ENCODE results near the gene MRPL43.
"Not testable (repeated sequence)": the region's sequence is repeated elsewhere in the genome, so short reads cannot be mapped to it uniquely, and the experiment has no call there.

MRPL43 gene

GRCh38 chr10:100981178-100981772, 6.0 kb downstream of the MRPL43 start:
- DNase-seq: no peak

- DNase-seq: no peak
Measured at GRCh38 chr10:100980711-100981110, 6.6 kb downstream of the MRPL43 start.

GRCh38 chr10:100980311-100980710, 7.0 kb downstream of the MRPL43 start:
- no peak for DNase-seq

- no peak for DNase-seq
Measured at GRCh38 chr10:100979791-100980272, 7.5 kb downstream of the MRPL43 start.

GRCh38 chr10:100978901-100979195, 8.4 kb downstream of the MRPL43 start:
- DNase-seq: no peak

- no peak for DNase-seq
Measured at GRCh38 chr10:100978121-100978900, 9.0 kb downstream of the MRPL43 start.

- no peak for DNase-seq
Measured at GRCh38 chr10:100977436-100977835, 9.9 kb downstream of the MRPL43 start.

GRCh38 chr10:100976906-100977305, 10.4 kb downstream of the MRPL43 start:
- DNase-seq: no peak

GRCh38 chr10:100975397-100975796, 11.9 kb downstream of the MRPL43 start:
- DNase-seq: not testable (repeated sequence)

- DNase-seq: no peak
Measured at GRCh38 chr10:100972904-100973535, 14.3 kb downstream of the MRPL43 start.

- DNase-seq: no peak
Measured at GRCh38 chr10:100972115-100972903, 15.0 kb downstream of the MRPL43 start.

GRCh38 chr10:100970914-100971811, 16.1 kb downstream of the MRPL43 start:
- no peak for DNase-seq

GRCh38 chr10:100970076-100970913, 17.0 kb downstream of the MRPL43 start:
- DNase-seq: no peak

GRCh38 chr10:100969187-100970075, 17.9 kb downstream of the MRPL43 start, which contains the start of gene SEMA4G:
Gene SEMA4G (plus strand): TSS chr10:100969504. CDS start chr10:100972913, 3,409 bp downstream.
- DNase-seq: peak; percentile 24

GRCh38 chr10:100968863-100969186, 18.5 kb downstream of the MRPL43 start:
- no peak for DNase-seq

- no peak for DNase-seq
Measured at GRCh38 chr10:100968062-100968736, 19.1 kb downstream of the MRPL43 start.

- DNase-seq: no peak
Measured at GRCh38 chr10:100967332-100967731, 20.0 kb downstream of the MRPL43 start.

GRCh38 chr10:100966887-100967286, 20.4 kb downstream of the MRPL43 start:
- no peak for DNase-seq

GRCh38 chr10:100965820-100966219, 21.5 kb downstream of the MRPL43 start:
- no peak for DNase-seq

GRCh38 chr10:100963826-100964225, 23.5 kb downstream of the MRPL43 start:
- no peak for DNase-seq

All from effector CD4-positive, alpha-beta T cell (primary cell).